DMS79 treated with DMSO at 0.1 percent for 48 hours (cell line): ENCODE results near the gene ALKBH7.

Source experiments
- DNase-seq: peaks from one replicate; lab custom pipeline; 2025; lab: John Stamatoyannopoulos, UW

Gene ALKBH7

GRCh38 chr19:6424195-6424938 lies 51.8 kb downstream of the ALKBH7 start, which contains the start of gene KHSRP:
Gene KHSRP, minus strand, starts transcription at chr19:6424811. Its CDS starts 110 bp downstream, at chr19:6424701.
- no peak for DNase-seq
